Sigmoid colon (tissue), 4 donors: Measurements from ENCODE around the gene ARHGAP44.

ENCODE experiments used
- EP300 ChIP-seq, 4 donors: sonication (generic); formaldehyde crosslinking; IDR thresholded peaks; one replicate each; pipeline ENCODE4 v1.6.1; 2017; ENCODE audit warnings: antibody characterized with exemption in 4 of 4
- POLR2A ChIP-seq, 2 donors: fragments of 450-650 bp; IDR thresholded peaks; one replicate each; pipeline ENCODE4 v1.6.1; 2016; ENCODE audit warnings: antibody characterized with exemption in 2 of 2, mild to moderate bottlenecking in 2 of 2, moderate library complexity in 2 of 2
- TF ChIP-seq, protein P1 (sequence below), 4 experiments: fragments of 450-650 bp in 3 of 4; fragments of 200-600 bp in 1 of 4; IDR thresholded peaks; one replicate each; pipeline ENCODE4 v1.5.1; 2016 to 2019; ENCODE audit warnings: antibody characterized with exemption in 4 of 4, mild to moderate bottlenecking in 3 of 4, moderate library complexity in 2 of 4

DNA sequence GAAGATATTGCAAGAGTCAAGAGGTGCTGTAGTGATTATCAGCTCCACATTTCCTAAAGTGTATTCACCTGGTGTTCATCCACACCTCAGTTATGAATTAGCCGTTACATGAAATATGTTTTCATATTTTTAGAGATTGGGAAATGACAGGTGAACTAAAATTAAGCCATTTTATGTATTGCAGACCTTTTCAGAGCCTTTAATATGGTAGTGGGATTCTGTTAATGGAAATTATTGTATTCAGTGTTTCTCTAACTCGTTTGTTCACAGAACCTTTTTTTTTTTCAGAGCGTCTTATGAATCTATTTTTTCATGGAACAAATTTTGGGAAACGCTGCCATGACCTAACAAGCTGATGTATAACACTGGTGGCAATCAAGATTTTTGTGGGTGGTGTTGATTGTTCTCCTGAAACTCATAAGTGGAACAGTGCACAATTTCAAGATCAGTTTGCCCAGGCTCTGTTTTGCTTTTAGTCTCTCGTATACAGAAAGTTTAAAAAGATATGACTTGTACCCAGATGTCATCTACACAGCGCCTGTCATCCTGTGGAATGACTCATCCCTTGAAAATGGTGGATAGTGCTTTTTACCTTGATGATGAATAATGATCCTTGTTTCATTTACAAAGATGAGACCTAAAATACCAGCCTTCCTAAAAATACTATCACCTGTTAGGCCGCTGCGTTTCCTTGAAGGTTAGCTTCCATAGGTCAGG, 88.8 kb downstream of the ARHGAP44 start:
- TF ChIP-seq, protein P1, sequence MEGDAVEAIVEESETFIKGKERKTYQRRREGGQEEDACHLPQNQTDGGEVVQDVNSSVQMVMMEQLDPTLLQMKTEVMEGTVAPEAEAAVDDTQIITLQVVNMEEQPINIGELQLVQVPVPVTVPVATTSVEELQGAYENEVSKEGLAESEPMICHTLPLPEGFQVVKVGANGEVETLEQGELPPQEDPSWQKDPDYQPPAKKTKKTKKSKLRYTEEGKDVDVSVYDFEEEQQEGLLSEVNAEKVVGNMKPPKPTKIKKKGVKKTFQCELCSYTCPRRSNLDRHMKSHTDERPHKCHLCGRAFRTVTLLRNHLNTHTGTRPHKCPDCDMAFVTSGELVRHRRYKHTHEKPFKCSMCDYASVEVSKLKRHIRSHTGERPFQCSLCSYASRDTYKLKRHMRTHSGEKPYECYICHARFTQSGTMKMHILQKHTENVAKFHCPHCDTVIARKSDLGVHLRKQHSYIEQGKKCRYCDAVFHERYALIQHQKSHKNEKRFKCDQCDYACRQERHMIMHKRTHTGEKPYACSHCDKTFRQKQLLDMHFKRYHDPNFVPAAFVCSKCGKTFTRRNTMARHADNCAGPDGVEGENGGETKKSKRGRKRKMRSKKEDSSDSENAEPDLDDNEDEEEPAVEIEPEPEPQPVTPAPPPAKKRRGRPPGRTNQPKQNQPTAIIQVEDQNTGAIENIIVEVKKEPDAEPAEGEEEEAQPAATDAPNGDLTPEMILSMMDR (IDR thresholded peaks at IDR 0.05): no peak
- TF ChIP-seq POLR2A (IDR thresholded peaks at IDR 0.05) (no peak), EP300 (IDR thresholded peaks at IDR 0.05) (no peak)
